Epithelial cell of prostate (primary cell): ENCODE data around the gene FARP1.
"Not testable (repeated sequence)": the region's sequence is repeated elsewhere in the genome, so short reads cannot be mapped to it uniquely, and the experiment has no call there.

ENCODE experiments used
- DNase-seq: peaks from one replicate; pipeline ENCODE4 v3.0.0-alpha.2; 2011; ENCODE audit warnings: low read depth, low spot score
- H3K27ac ChIP-seq: fragments of 450-650 bp; 2 replicates; pipeline ENCODE4 v1.5.1; 2017; ENCODE audit warnings: mild to moderate bottlenecking

FARP1 gene

GRCh38 chr13:98403076-98403475 is 260.2 kb downstream of the FARP1 start:
- no peak for DNase-seq
- no peak overlapping the region for H3K27ac ChIP-seq

GRCh38 chr13:98405107-98405571 is 262.2 kb downstream of the FARP1 start:
- no peak for DNase-seq
- no peak overlapping the region for H3K27ac ChIP-seq

- H3K27ac ChIP-seq = no peak overlapping the region
- no peak for DNase-seq
Observed at GRCh38 chr13:98405690-98406344, 262.9 kb downstream of the FARP1 start.

DNA sequence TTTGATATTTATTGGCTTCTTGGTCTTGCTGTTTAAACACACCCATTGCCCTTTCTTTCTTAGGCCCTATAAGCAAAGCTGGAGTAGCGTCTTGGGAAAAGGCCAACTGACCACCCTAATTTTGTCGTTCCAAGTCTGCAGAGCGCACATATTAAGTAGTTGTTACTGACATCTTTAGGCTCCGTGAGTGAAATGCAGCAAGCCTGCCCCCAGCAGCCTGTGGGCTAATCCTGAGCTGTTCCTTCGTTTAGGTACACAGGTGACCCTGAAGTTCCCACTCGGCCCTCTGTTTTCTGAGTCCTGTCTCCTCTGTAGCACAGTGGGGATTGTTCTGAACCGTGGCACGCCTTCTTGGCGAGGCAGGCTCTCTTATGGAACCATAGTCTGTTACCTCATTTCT is 263.5 kb downstream of the FARP1 start:
- no peak for DNase-seq
- no peak overlapping the region for H3K27ac ChIP-seq

- no peak overlapping the region for H3K27ac ChIP-seq
- DNase-seq = no peak
Observed at GRCh38 chr13:98406971-98407370, 264.1 kb downstream of the FARP1 start.

DNA sequence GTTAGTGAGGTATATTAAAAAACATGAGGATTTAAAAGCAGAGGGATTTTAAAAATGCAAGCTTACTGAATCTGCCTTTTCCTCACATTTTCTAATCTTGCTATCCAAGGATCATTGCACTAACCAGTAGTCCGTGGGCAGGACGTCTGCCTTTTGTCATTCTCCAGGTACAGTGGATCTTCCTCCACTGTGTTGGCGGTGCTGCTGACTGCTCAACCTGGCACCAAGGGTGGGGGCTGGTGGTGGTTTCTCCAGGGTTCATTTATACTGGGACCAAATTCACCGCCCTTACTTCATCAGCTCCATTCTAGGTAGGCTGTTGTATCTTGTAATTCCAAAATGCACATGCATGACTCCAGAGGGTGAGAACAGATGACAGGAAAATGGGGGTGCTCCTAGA is 264.7 kb downstream of the FARP1 start:
- H3K27ac ChIP-seq = no peak overlapping the region
- no peak for DNase-seq

- H3K27ac ChIP-seq = no peak overlapping the region
- DNase-seq = no peak
Observed at GRCh38 chr13:98409281-98409680, 266.4 kb downstream of the FARP1 start.

DNA sequence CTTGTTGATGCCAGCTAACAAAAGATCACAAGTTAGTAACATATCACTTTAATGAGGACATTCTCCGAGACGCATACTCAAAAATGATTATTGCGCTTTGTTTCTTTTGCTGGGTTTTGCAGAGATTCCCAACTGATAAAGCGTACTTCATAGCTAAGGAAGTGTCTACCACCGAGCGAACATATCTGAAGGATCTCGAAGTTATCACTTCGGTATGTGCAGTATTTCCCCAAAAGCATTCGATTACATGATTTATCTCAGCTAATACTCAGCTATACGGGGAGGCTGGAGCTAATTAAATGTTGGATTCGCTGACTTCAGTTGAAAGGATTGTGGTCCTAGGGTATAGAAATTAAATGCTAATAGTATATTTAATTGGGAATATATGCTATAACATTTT is 267.7 kb downstream of the FARP1 start:
- H3K27ac ChIP-seq = no peak overlapping the region
- no peak for DNase-seq

DNA sequence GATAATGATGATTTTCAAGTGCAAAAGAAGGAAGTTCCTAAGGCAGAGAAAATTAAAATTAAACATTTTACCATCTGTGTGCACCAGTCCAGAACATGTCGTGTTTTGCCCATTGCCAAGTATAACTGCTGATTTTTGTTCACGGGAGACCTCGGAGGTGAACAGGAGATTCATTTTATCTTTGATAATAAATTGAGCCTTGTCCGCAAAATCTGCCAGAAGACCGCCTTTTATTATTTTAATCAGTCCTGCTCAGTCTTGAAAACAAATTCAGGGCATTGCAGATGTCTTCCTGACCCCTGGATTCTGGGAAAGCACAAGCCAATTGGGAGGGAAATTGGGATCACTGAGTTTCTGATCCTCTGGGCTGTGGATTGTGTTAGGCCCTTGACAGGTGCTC is 268.1 kb downstream of the FARP1 start:
- H3K27ac ChIP-seq = no peak overlapping the region
- no peak for DNase-seq

GRCh38 chr13:98411617-98412265 is 268.8 kb downstream of the FARP1 start:
- DNase-seq = no peak
- no peak overlapping the region for H3K27ac ChIP-seq

DNA sequence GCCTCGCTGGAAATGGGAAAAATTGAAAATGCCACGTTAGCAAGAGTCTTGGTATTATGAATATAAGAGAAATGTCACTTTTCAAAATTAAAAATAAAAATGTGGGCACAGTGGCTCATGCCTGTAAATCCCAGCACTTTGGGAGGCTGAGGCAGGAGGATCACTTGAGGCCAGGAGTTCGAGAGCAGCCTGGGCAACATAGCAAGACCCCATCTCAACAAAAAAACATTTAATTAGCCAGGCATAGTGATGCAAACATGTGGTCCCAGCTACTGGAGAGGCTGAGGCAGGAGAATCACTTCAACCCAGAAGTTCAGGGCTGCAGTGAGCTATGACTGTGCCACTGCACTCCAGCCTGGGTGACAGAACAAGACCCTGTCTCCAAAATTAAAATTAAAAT is 270.4 kb downstream of the FARP1 start:
- not testable (repeated sequence) for H3K27ac ChIP-seq, DNase-seq

DNA sequence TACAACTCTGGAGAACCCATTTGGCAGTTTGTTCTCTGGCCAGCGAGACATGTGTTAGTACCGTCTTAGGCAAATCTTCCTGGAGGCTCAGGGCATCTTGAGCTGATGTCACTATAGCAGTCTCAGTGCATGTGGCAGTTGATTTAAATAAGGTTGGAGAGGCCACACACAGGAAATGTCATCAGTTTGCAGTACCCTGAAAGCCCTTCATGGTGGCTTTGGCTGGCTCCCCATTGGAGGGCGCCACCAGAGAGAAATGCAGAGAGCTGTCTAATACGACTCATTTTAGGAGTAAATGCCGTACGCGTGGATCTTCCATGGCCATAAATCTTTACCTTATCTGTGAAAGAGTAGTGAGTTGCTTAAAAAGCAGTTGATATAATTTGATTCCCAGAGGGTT is 270.9 kb downstream of the FARP1 start:
- H3K27ac ChIP-seq = no peak overlapping the region
- DNase-seq = no peak

DNA sequence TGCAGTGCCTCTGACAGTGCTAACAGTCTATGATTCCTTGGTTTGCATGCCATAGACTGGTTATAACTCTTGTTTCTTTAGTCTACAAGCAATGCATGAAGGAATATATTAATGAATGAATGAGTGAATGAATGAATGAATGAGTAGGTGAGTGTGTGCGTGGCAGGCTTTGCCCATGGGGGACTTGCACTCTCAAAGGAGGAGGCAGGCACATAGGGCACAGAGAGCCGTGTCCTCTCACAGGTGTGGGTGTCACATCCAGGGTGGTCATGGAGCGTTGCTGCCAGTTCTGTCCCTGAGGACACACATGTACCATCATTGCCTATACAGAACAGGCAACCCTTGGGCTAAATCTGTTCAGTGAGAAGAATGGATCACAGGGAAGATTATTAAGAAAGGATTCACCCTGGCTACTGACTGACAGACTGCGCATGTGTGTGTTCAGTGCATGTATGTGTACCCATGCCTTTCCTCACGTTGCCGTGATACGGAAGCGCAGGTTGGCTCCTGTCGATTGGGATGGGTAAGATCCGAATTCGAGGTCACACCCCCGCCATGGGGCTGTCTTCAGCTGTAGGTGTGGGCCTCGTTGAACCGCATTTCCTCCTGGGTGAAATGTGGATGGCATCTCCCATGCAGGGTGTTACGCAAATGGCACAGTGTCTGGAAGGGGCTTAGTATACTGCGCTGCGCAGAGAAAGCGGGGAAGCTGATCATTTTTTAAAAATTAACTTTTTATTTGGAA is 272.6 kb downstream of the FARP1 start:
- no peak for DNase-seq
- no peak overlapping the region for H3K27ac ChIP-seq

GRCh38 chr13:98416408-98416807 is 273.5 kb downstream of the FARP1 start:
- peak; percentile 74 for DNase-seq
- no peak overlapping the region for H3K27ac ChIP-seq

GRCh38 chr13:98419786-98420553 is 277.1 kb downstream of the FARP1 start:
- no peak overlapping the region for H3K27ac ChIP-seq
- no peak for DNase-seq

DNA sequence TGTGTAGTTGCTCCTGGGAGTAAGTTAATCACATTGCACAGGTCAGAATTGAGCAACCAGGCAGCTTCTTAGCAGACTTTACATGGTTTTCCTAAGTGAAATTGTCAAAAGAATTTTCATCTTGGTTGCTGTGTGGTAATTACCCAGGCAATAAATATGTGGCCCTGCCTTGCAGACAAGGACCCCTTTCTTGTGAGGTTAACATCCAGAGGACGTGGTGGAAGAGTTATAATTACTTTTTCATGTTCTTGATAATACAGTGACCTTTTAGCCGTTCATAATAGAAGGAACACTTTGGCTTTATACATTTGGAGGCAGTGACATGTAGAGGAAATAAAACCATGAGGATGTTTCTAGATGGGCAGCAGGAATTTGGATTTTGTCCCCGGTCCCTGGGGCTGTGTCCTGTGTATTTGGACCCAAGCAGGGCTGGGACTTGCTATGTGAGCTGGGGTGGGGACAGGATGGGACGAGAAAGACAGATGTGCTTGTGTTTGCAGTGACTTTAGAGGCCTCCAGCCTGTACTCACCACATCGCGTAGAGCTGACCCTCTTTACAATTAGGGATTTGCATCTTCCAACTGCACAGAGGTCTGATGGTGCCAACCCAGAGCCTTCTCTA is 277.8 kb downstream of the FARP1 start:
- DNase-seq = no peak
- no peak overlapping the region for H3K27ac ChIP-seq

- DNase-seq = no peak
- no peak overlapping the region for H3K27ac ChIP-seq
Observed at GRCh38 chr13:98422046-98422445, 279.2 kb downstream of the FARP1 start.

GRCh38 chr13:98423417-98423816 is 280.5 kb downstream of the FARP1 start:
- no peak overlapping the region for H3K27ac ChIP-seq
- DNase-seq = no peak

DNA sequence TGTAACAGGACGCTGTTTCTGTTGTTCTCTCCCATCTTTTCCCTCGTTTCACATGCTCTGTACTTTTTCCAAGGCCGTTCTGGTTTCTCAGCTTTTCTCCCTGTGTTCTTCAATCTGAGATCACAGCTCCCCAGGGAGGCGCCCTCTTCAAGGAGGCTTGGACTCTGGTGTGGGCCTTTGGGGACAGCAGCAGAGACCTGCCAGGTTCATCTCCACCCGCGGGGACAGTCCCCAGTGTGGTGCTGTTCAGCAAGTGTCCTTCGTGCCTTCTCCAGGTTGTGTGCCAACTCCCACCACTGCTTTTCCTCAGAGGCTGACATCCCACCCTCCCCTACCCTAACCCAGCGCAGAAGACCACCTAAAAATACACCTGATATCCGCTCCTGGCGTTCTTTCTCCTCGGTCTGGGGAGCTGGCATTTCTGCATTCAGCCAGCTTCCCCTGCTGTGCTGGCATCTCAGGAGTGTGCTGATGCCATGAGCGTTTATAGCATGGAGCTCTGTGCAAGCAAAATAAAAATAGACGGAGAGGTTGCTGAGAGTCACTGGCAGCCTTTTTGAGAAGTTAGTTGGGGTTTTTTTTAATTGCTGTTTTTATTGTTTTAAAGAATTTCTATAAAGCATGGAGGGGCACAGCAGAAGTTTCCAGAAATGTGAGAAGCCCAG is 284.6 kb downstream of the FARP1 start:
- no peak for DNase-seq
- no peak overlapping the region for H3K27ac ChIP-seq
